ENCODE measurements around the gene CCDC171.

DNA sequence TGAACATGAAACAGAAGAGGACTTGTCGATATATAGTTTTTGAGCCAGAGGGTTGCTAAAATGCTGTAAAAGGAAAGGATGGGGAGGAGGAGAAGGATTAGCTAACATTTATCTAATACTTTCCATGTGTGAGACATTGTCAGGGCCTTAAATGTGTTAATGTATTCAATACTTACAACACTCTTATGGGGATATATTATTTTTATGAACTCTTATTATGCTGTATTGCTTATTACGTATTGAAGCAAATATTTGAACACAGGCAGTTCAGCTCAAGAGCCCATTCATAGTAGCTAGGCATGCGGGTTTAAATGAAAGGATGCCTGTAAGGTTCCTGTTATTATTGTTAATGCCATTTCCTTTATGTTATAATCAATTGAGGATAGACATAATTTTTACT lies 391.5 kb downstream of the CCDC171 start:
- TF ChIP-seq, protein P1, sequence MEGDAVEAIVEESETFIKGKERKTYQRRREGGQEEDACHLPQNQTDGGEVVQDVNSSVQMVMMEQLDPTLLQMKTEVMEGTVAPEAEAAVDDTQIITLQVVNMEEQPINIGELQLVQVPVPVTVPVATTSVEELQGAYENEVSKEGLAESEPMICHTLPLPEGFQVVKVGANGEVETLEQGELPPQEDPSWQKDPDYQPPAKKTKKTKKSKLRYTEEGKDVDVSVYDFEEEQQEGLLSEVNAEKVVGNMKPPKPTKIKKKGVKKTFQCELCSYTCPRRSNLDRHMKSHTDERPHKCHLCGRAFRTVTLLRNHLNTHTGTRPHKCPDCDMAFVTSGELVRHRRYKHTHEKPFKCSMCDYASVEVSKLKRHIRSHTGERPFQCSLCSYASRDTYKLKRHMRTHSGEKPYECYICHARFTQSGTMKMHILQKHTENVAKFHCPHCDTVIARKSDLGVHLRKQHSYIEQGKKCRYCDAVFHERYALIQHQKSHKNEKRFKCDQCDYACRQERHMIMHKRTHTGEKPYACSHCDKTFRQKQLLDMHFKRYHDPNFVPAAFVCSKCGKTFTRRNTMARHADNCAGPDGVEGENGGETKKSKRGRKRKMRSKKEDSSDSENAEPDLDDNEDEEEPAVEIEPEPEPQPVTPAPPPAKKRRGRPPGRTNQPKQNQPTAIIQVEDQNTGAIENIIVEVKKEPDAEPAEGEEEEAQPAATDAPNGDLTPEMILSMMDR (IDR thresholded peaks at IDR 0.05), result no peak
- TF ChIP-seq ZFX (IDR thresholded peaks at IDR 0.05; ENCODE audit: borderline replicate concordance), result no peak

All from 22Rv1 (cell line).